K562 (cell line): ENCODE measurements around the gene DPF1. TPM values are rescaled to one million over a fixed set of nuclear protein-coding genes. Genes with fewer than 3 reads are reported as not detected.

Experiments
- ATAC-seq: fragments of 200-7000 bp; cut with Tn5 transposase; 3 replicates; pipeline ENCODE4 v1.9.1; 2020; ENCODE audit warnings: moderate library complexity
- BruUV-seq: library from RNA; stranded (reverse); fragments of 400-500 nt; replicated peaks from 2 replicates; lab custom pipeline; 2021; lab: Mats Ljungman, UMichigan
- CTCF ChIA-PET: fragments of 300-600 bp; formaldehyde crosslinking; extraction: SDS; loops from one replicate; lab custom pipeline; 2021; ENCODE audit warnings: low intra/inter-chr PET ratio; lab: Yijun Ruan, JAX
- POLR2A ChIA-PET: fragments of 300-600, 350-650 bp; sonication (Branson Sonifier 250); formaldehyde crosslinking; extraction: SDS; loops from one replicate; lab custom pipeline; 2021; ENCODE audit warnings: antibody characterized with exemption, inconsistent platforms; lab: Yijun Ruan, JAX
- DNase-seq, 4 experiments: peaks; one replicate each; pipeline versions ENCODE4 v3.0.0 to v3.0.0-alpha.2; 2011 to 2018; ENCODE audit warnings: low spot score in 3 of 4, mixed read lengths in 3 of 4; ENCODE audit errors: extremely low read depth in 1 of 4
- FAIRE-seq: peaks from 2 replicates; lab custom pipeline; 2011; peaks lifted over from hg19 to GRCh38; lab: Jason Lieb, UNC
- H2AFZ ChIP-seq: 2 replicates; pipeline ENCODE4 v1.6.0; 2011; ENCODE audit warnings: low read depth, low read length, control low read depth, inconsistent platforms
- H3K27ac ChIP-seq: fragments of 200-600 bp; 3 replicates; pipeline ENCODE4 v1.8.0; 2011; ENCODE audit warnings: low read depth, mild to moderate bottlenecking, control low read depth, inconsistent platforms, low read length, moderate library complexity, mixed read lengths; ENCODE audit errors: extremely low read depth
- H3K27me3 ChIP-seq, 2 experiments: fragments of 300-600 bp in 1 of 2; 2 replicates in 1 of 2; 3 replicates in 1 of 2; pipeline versions ENCODE4 v1.6.0 to v1.8.0; 2011; ENCODE audit warnings: inconsistent platforms in 2 of 2, low read length in 2 of 2, mild to moderate bottlenecking in 1 of 2, mixed read lengths in 1 of 2, moderate library complexity in 1 of 2; ENCODE audit not compliant: control insufficient read depth in 2 of 2, insufficient read depth in 2 of 2
- H3K36me3 ChIP-seq: fragments of 300-600 bp; 3 replicates; pipeline ENCODE4 v1.8.0; 2011; ENCODE audit warnings: mild to moderate bottlenecking, low read length, inconsistent platforms; ENCODE audit not compliant: control insufficient read depth, insufficient read depth
- H3K4me1 ChIP-seq, 2 experiments: fragments of 200-600 bp in 1 of 2; replicated peaks in 1 of 2; 2 replicates in 1 of 2; 3 replicates in 1 of 2; pipeline versions ENCODE4 v1.5.1 to v1.8.0; 2011; ENCODE audit warnings: inconsistent platforms in 2 of 2, low read length in 2 of 2, mild to moderate bottlenecking in 1 of 2, mixed read lengths in 1 of 2, moderate library complexity in 1 of 2; ENCODE audit not compliant: control insufficient read depth in 2 of 2, insufficient read depth in 2 of 2
- H3K4me2 ChIP-seq: 2 replicates; pipeline ENCODE4 v1.6.1; 2011; ENCODE audit warnings: low read length, control low read depth, inconsistent platforms, mixed read lengths; ENCODE audit not compliant: insufficient read depth
- H3K4me3 ChIP-seq: fragments of 200-600 bp; sonication (generic), shearing (Covaris generic); 2 replicates; pipeline ENCODE4 v1.5.1; 2016; ENCODE audit warnings: control low read depth, inconsistent platforms
- H3K79me2 ChIP-seq: fragments of 200-600 bp; 3 replicates; pipeline ENCODE4 v1.8.0; 2011; ENCODE audit warnings: low read length, inconsistent platforms; ENCODE audit not compliant: control insufficient read depth, insufficient read depth
- H3K9ac ChIP-seq, 2 experiments: 2 replicates each; pipeline versions ENCODE4 v1.6.0 to v1.6.1; 2011; ENCODE audit warnings: low read depth in 2 of 2, low read length in 2 of 2, control low read depth in 1 of 2, inconsistent platforms in 1 of 2, mild to moderate bottlenecking in 1 of 2, mixed read lengths in 1 of 2; ENCODE audit not compliant: insufficient read depth in 1 of 2
- H3K9me1 ChIP-seq: one replicate; pipeline ENCODE4 v1.6.0; 2011; ENCODE audit warnings: inconsistent platforms, mild to moderate bottlenecking, low read length, moderate library complexity; ENCODE audit not compliant: control insufficient read depth, insufficient read depth
- H3K9me3 ChIP-seq: replicated peaks from 2 replicates; pipeline ENCODE4 v1.5.1; 2011; ENCODE audit warnings: low read depth, low read length, inconsistent platforms; ENCODE audit not compliant: control insufficient read depth, insufficient read depth
- H4K20me1 ChIP-seq: replicated peaks from 2 replicates; pipeline ENCODE4 v1.6.1; 2011; ENCODE audit warnings: low read length, inconsistent platforms, mixed read lengths; ENCODE audit not compliant: control insufficient read depth, insufficient read depth
- ARNT ChIP-seq, 2 experiments: fragments of 450-650 bp; IDR thresholded peaks; 2 replicates each; pipeline ENCODE4 v1.6.1; 2016; ENCODE audit warnings: mild to moderate bottlenecking in 1 of 2
- BACH1 ChIP-seq: fragments of 200-800 bp; sonication (Bioruptor generic); IDR thresholded peaks from 2 replicates; pipeline ENCODE4 v1.6.1; 2016; ENCODE audit warnings: missing genetic modification characterization, missing compliant biosample characterization
- CAMTA2 ChIP-seq: fragments of 250-450 bp; sonication (Bioruptor Pico); conservative IDR thresholded peaks from 2 replicates; pipeline ENCODE4 v1.5.1; 2022
- CBX8 ChIP-seq: fragments of 200-600 bp; sonication (generic); IDR thresholded peaks from 2 replicates; pipeline ENCODE4 v1.6.1; 2012; ENCODE audit warnings: borderline replicate concordance, mixed run types, low read depth, mild to moderate bottlenecking, moderate library complexity, mixed read lengths, low read length, control low read depth, inconsistent platforms; ENCODE audit not compliant: poor library complexity, severe bottlenecking; ENCODE audit errors: extremely low read depth
- CC2D1A ChIP-seq: fragments of 450-650 bp; IDR thresholded peaks from 2 replicates; pipeline ENCODE4 v1.6.1; 2017; ENCODE audit warnings: mild to moderate bottlenecking
- ESRRA ChIP-seq: fragments of 450-650 bp; IDR thresholded peaks from 2 replicates; pipeline ENCODE4 v1.6.1; 2014; ENCODE audit warnings: low read depth, mild to moderate bottlenecking, moderate library complexity, borderline replicate concordance
- HDAC1 ChIP-seq, 2 experiments: fragments of 450-650 bp; IDR thresholded peaks; 2 replicates each; pipeline ENCODE4 v1.6.1; 2016 to 2017; ENCODE audit warnings: inconsistent platforms in 1 of 2, mild to moderate bottlenecking in 1 of 2, moderate library complexity in 1 of 2
- HDAC3 ChIP-seq: fragments of 450-650 bp; IDR thresholded peaks from 2 replicates; pipeline ENCODE4 v1.6.1; 2018; ENCODE audit warnings: borderline replicate concordance, mild to moderate bottlenecking, moderate library complexity; ENCODE audit not compliant: partially characterized antibody
- NR2C1 ChIP-seq, 2 experiments: fragments of 450-650 bp; IDR thresholded peaks; 2 replicates each; pipeline ENCODE4 v1.6.1; 2017; ENCODE audit warnings: mild to moderate bottlenecking in 2 of 2, antibody characterized with exemption in 1 of 2, inconsistent platforms in 1 of 2, missing compliant biosample characterization in 1 of 2, missing genetic modification characterization in 1 of 2
- NR2C2 ChIP-seq, 2 experiments: fragments of 200-800 bp in 1 of 2; sonication (Bioruptor generic) in 1 of 2; sonication (generic) in 1 of 2; formaldehyde crosslinking in 1 of 2; IDR thresholded peaks; 2 replicates each; pipeline versions ENCODE4 v1.6.1 to v1.8.0; 2016 to 2022; ENCODE audit warnings: mild to moderate bottlenecking in 1 of 2, missing compliant biosample characterization in 1 of 2, missing genetic modification characterization in 1 of 2, missing genetic modification reagents in 1 of 2
- POLR2B ChIP-seq: fragments of 450-650 bp; IDR thresholded peaks from 2 replicates; pipeline ENCODE4 v1.6.1; 2018; ENCODE audit warnings: low read depth; ENCODE audit not compliant: partially characterized antibody
- SAFB2 ChIP-seq: fragments of 200-400 bp; formaldehyde crosslinking; IDR thresholded peaks from 2 replicates; pipeline ENCODE4 v1.6.1; 2018; ENCODE audit warnings: borderline replicate concordance, low read length, low read depth, moderate library complexity; ENCODE audit not compliant: severe bottlenecking
- STAG1 ChIP-seq: sonication (generic); formaldehyde crosslinking; IDR thresholded peaks from 2 replicates; pipeline ENCODE4 v1.5.0; 2020; ENCODE audit warnings: missing genetic modification reagents, borderline replicate concordance
- SUPT5H ChIP-seq: fragments of 450-650 bp; IDR thresholded peaks from 2 replicates; pipeline ENCODE4 v1.6.1; 2016
- TRIM24 ChIP-seq, 2 experiments: fragments of 450-650 bp; IDR thresholded peaks; 2 replicates each; pipeline ENCODE4 v1.6.1; 2016
- ZNF76 ChIP-seq: fragments of 250-450 bp; sonication (Bioruptor Pico); IDR thresholded peaks from 2 replicates; pipeline ENCODE4 v1.4.0; 2020; ENCODE audit warnings: mild to moderate bottlenecking, moderate library complexity, borderline replicate concordance
- WGBS: fragments of 100-300 bp; shearing (Covaris generic); methylation state at CpG from one replicate; pipeline ENCODE4 v1.1.6; 2016; ENCODE audit warnings: low coverage, mixed read lengths; ENCODE audit not compliant: insufficient coverage; ENCODE audit errors: missing lambda C conversion rate; 5-methylcytosine and 5-hydroxymethylcytosine counted together
- in situ Hi-C: fragments of 300-500 bp; cut with MboI; formaldehyde crosslinking; loops from 4 replicates; pipeline ENCODE4 v1.15.0; 2018; ENCODE audit warnings: inconsistent platforms, mixed read lengths
- intact Hi-C: fragments of 100-400 bp; cut with micrococcal nuclease; formaldehyde crosslinking; loops from 2 replicates; pipeline ENCODE4 v1.14.2; 2022
- polyA plus RNA-seq, 8 experiments: library from polyadenylated mRNA; depleted of rRNA in 4 of 8; stranded (reverse) in 5 of 8; unstranded in 3 of 8; fragments of >200 nt; fragmentation: Nextera tagmentation in 2 of 8; fragmentation: Illumina TruSeq in 1 of 8; extraction: Ambion mirVana in 2 of 8; extraction: Trizol in 1 of 8; gene quantifications; 2 replicates each; pipeline versions ENCODE4 v1.2.1 to v1.2.3, GENCODE V29; 2011 to 2014; ENCODE audit warnings: inconsistent platforms in 1 of 8, missing spikeins in 1 of 8
- total RNA-seq, 7 experiments: library from RNA; depleted of rRNA in 6 of 7; stranded (reverse); fragments of >200 nt in 6 of 7; fragmentation: Illumina TruSeq in 2 of 7; extraction: Trizol in 2 of 7; gene quantifications; 2 replicates each; pipeline versions ENCODE4 v1.2.1 to v1.2.3, GENCODE V29; 2011 to 2021; ENCODE audit warnings: low replicate concordance in 1 of 7
- TF ChIP-seq, protein P1 (sequence below): sonication (generic); formaldehyde crosslinking; IDR thresholded peaks from 2 replicates; pipeline ENCODE4 v1.9.0; 2022; ENCODE audit warnings: mild to moderate bottlenecking, missing genetic modification reagents
- TF ChIP-seq, protein P2 (sequence below): fragments of 200-400 bp; formaldehyde crosslinking; IDR thresholded peaks from 2 replicates; pipeline ENCODE4 v1.6.1; 2017; ENCODE audit warnings: mild to moderate bottlenecking, low read depth, low read length, moderate library complexity

The DPF1 gene
- total and polyA plus RNA-seq, 9 of the 15 experiments (the other 6 are each of a cell fraction or from before 2014, with no cell fraction given): 0.10 to 5.7 (median 3.1) TPM

DNA sequence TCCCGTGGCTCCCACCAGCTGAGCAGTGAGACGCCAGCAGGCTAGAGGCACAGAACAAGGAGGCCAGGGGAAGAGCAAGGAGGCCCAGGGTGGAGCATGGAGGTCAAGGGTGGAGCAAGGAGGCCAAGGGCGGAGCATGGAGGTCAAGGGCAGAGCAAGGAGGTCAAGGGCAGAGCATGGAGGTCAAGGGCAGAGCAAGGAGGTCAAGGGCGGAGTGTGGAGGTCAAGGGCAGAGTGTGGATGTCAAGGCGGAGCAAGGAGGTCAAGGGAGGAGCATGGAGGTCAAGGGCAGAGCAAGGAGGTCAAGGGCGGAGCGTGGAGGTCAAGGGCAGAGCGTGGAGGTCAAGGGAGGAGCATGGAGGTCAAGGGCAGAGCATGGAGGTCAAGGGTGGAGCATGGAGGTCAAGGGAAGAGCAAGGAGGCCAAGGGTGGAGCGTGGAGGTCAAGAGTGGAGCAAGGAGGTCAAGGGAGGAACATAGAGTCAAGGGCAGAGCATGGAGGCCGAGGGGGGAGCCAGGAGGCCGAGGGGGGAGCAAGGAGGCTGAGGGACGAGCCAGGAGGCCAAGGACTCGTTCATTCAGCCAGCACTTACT lies 27.7 kb downstream of the DPF1 start:
- Histone ChIP-seq H3K4me1 (peaks cover 0 to 24% of the 10 kb centered on the region in 2 experiments; a peak in 3 of 5 replicates), H3K27me3 (peaks cover under 1 to 5% of the 10 kb centered on the region in 2 experiments; a peak in 3 of 5 replicates), H4K20me1 (no peaks in the 10 kb centered on the region), H2AFZ (no peak overlapping the region), H3K36me3 (no peaks in the 10 kb centered on the region), H3K4me2 (no peak overlapping the region), H3K27ac (no peak overlapping the region), H3K4me3 (no peak overlapping the region), H3K79me2 (no peaks in the 10 kb centered on the region), H3K9me3 (no peaks in the 10 kb centered on the region), H3K9me1 (no peaks in the 10 kb centered on the region), H3K9ac (no peak overlapping the region)
- DNase-seq: no peak
- 53% methylated on average over 11 of the region's 13 CpGs for WGBS
- ChIA-PET CTCF (no interaction called here), POLR2A (interaction anchor here (0.6 kb wide), 1 partner anchor 78 kb away, joined by 3 read pairs; no protein-coding TSS in a partner anchor)
- no TSS peak for BruUV-seq
- intact Hi-C loops (no loop called here), in situ Hi-C loops (no loop called here)
- FAIRE-seq: no peak
- ATAC-seq: no peak
- TF ChIP-seq ESRRA (peak; percentile 96), STAG1 (CRISPR knock-in tag) (no peak), CC2D1A (no peak), CAMTA2 (no peak), HDAC3 (no peak), ARNT (IDR thresholded peaks at IDR 0.05) (peak in 1 of 2 experiments; percentile 38; a peak in 1 of 4 replicates), SUPT5H (no peak), TRIM24 (IDR thresholded peaks at IDR 0.05) (peak; percentile 31 to 58; a peak in 1 of 4 replicates), HDAC1 (IDR thresholded peaks at IDR 0.05) (0 out of 4 replicates have a peak, but pooled peaks of 1 of the 2 experiments have one; percentile 17), CBX8 (no peak), SAFB2 (no peak), ZNF76 (CRISPR knock-in tag) (no peak), POLR2B (no peak), NR2C2 (CRISPR knock-in tag; IDR thresholded peaks at IDR 0.05) (peak; percentile 89; the same call in 1 of the 2 replicates), NR2C2 (tag; IDR thresholded peaks at IDR 0.05) (peak; percentile 50; the same call in 1 of the 2 replicates), NR2C1 (IDR thresholded peaks at IDR 0.05) (peak; percentile 74), NR2C1 (tag; IDR thresholded peaks at IDR 0.05) (peak; percentile 53; the same call in 1 of the 2 replicates), BACH1 (tag) (no peak)
- TF ChIP-seq, protein P1, sequence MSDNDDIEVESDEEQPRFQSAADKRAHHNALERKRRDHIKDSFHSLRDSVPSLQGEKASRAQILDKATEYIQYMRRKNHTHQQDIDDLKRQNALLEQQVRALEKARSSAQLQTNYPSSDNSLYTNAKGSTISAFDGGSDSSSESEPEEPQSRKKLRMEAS (CRISPR knock-in tag): peak; percentile 30; the same call in 1 of the 2 replicates
- TF ChIP-seq, protein P2, sequence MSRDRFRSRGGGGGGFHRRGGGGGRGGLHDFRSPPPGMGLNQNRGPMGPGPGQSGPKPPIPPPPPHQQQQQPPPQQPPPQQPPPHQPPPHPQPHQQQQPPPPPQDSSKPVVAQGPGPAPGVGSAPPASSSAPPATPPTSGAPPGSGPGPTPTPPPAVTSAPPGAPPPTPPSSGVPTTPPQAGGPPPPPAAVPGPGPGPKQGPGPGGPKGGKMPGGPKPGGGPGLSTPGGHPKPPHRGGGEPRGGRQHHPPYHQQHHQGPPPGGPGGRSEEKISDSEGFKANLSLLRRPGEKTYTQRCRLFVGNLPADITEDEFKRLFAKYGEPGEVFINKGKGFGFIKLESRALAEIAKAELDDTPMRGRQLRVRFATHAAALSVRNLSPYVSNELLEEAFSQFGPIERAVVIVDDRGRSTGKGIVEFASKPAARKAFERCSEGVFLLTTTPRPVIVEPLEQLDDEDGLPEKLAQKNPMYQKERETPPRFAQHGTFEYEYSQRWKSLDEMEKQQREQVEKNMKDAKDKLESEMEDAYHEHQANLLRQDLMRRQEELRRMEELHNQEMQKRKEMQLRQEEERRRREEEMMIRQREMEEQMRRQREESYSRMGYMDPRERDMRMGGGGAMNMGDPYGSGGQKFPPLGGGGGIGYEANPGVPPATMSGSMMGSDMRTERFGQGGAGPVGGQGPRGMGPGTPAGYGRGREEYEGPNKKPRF: no peak
